Panc1 (cell line): ENCODE results near the gene DIAPH3. TPM values are rescaled to one million over a fixed set of nuclear protein-coding genes. Genes with fewer than 3 reads are reported as not detected.

ENCODE experiments used
- ATAC-seq: fragments of 200-7000 bp; cut with Tn5 transposase; 2 replicates; pipeline ENCODE4 v1.9.1; 2020; ENCODE audit warnings: mild to moderate bottlenecking, moderate library complexity
- BruUV-seq: library from RNA; stranded (reverse); fragments of 400-500 nt; replicated peaks from 2 replicates; lab custom pipeline; 2021; lab: Mats Ljungman, UMichigan
- CTCF ChIA-PET: fragments of 300-600 bp; sonication (Branson Sonifier 250); formaldehyde crosslinking; loops from one replicate; lab custom pipeline; 2022; ENCODE audit warnings: antibody characterized with exemption; lab: Charles Lee
- POLR2A ChIA-PET: fragments of 300-600 bp; sonication (Branson Sonifier 250); formaldehyde crosslinking; loops from one replicate; lab custom pipeline; 2022; ENCODE audit warnings: antibody characterized with exemption; lab: Charles Lee
- DNase-seq: peaks from one replicate; pipeline ENCODE4 v3.0.0-alpha.2; 2010; ENCODE audit warnings: low read depth, low spot score
- H3K27ac ChIP-seq: 2 replicates; pipeline ENCODE4 v1.5.1; 2011; ENCODE audit warnings: mild to moderate bottlenecking, low read length, inconsistent platforms
- H3K27me3 ChIP-seq: fragments of 200-500 bp; sonication (Bioruptor generic); 2 replicates; pipeline ENCODE4 v1.6.0; 2014; ENCODE audit warnings: low read length, inconsistent platforms; ENCODE audit not compliant: control insufficient read depth, insufficient read depth
- H3K36me3 ChIP-seq: fragments of 200-500 bp; sonication (Bioruptor generic); 2 replicates; pipeline ENCODE4 v1.5.1; 2014; ENCODE audit warnings: inconsistent platforms, mild to moderate bottlenecking, low read length, moderate library complexity; ENCODE audit not compliant: control insufficient read depth, insufficient read depth
- H3K4me1 ChIP-seq: 2 replicates; pipeline ENCODE4 v1.5.1; 2011; ENCODE audit warnings: inconsistent platforms, mild to moderate bottlenecking, low read length, moderate library complexity; ENCODE audit not compliant: control insufficient read depth, insufficient read depth
- H3K4me3 ChIP-seq, 2 experiments: 2 replicates each; pipeline ENCODE4 v1.5.1; 2011 to 2012; ENCODE audit warnings: low read depth in 2 of 2, low read length in 2 of 2, mild to moderate bottlenecking in 2 of 2, inconsistent platforms in 1 of 2, moderate library complexity in 1 of 2
- H3K9me3 ChIP-seq: fragments of 200-500 bp; sonication (Bioruptor generic); 2 replicates; pipeline ENCODE4 v1.5.1; 2014; ENCODE audit warnings: low read depth, mild to moderate bottlenecking, inconsistent platforms, low read length, moderate library complexity; ENCODE audit not compliant: control insufficient read depth, insufficient read depth
- CTCF ChIP-seq: fragments of 450-650 bp; IDR thresholded peaks from 2 replicates; pipeline ENCODE4 v1.5.1; 2017; ENCODE audit warnings: mild to moderate bottlenecking
- POLR2AphosphoS5 ChIP-seq: IDR thresholded peaks from 2 replicates; pipeline ENCODE4 v1.6.1; 2012; ENCODE audit warnings: mild to moderate bottlenecking, low read depth, low read length, moderate library complexity
- REST ChIP-seq, 2 experiments: IDR thresholded peaks; 2 replicates each; pipeline ENCODE4 v1.6.1; 2011 to 2012; ENCODE audit warnings: low read depth in 2 of 2, control low read depth in 1 of 2, low read length in 1 of 2, mild to moderate bottlenecking in 1 of 2, moderate library complexity in 1 of 2; ENCODE audit not compliant: insufficient read depth in 1 of 2
- SIN3A ChIP-seq: IDR thresholded peaks from 2 replicates; pipeline ENCODE4 v1.6.1; 2012; ENCODE audit warnings: low read depth, mild to moderate bottlenecking, low read length, moderate library complexity, borderline replicate concordance; ENCODE audit not compliant: insufficient read depth
- TCF7L2 ChIP-seq: IDR thresholded peaks from 2 replicates; pipeline ENCODE4 v1.6.1; 2011; ENCODE audit warnings: mild to moderate bottlenecking, low read depth, low read length, inconsistent platforms
- in situ Hi-C: cut with HindIII; loops from 2 replicates; pipeline ENCODE4 v1.10.0; 2016; ENCODE audit warnings: low sequenced_read_pairs, low pct_unique_long_range_greater_than_20kb
- intact Hi-C: fragments of 100-400 bp; cut with micrococcal nuclease; formaldehyde crosslinking; loops from one replicate; pipeline ENCODE4 v1.10.0; 2022; ENCODE audit not compliant: unreplicated experiment
- total RNA-seq: library from RNA; stranded (reverse); gene quantifications from one replicate; pipeline ENCODE4 v1.2.1, GENCODE V29; 2021; ENCODE audit not compliant: unreplicated experiment

DIAPH3 gene
- total RNA-seq, 1 experiment from 2014 or later = 15.4 TPM

- H3K4me3 ChIP-seq = no peak overlapping the region
- intact Hi-C loops = no loop called here
- in situ Hi-C loops = no loop called here
- no peak for ATAC-seq
- peak; percentile 18 for DNase-seq
- no peaks in the 10 kb centered on the region for H3K36me3 ChIP-seq
- no TSS peak for BruUV-seq
- CTCF ChIA-PET = no interaction called here
- POLR2A ChIA-PET = no interaction called here
- TF ChIP-seq CTCF (no peak), POLR2AphosphoS5 (no peak), SIN3A (no peak), REST (IDR thresholded peaks at IDR 0.05; ENCODE audit: insufficient read depth in 1 of 2, low read depth in 2 of 2, low read length in 1 of 2) (no peak), TCF7L2 (no peak)
- no peaks in the 10 kb centered on the region for H3K27me3 ChIP-seq
- H3K27ac ChIP-seq = no peak overlapping the region
- H3K4me1 ChIP-seq = no peaks in the 10 kb centered on the region
- H3K9me3 ChIP-seq = no peaks in the 10 kb centered on the region
These were observed 386.6 kb downstream of the DIAPH3 start for GRCh38 chr13:59776924-59777690.

GRCh38 chr13:59774491-59774971, 389.2 kb downstream of the DIAPH3 start:
- BruUV-seq = no TSS peak

More at GRCh38 chr13:59774491-59774971, 389.2 kb downstream of the DIAPH3 start:
- no peak for ATAC-seq
- TF ChIP-seq SIN3A (no peak), TCF7L2 (no peak), POLR2AphosphoS5 (no peak), CTCF (no peak), REST (IDR thresholded peaks at IDR 0.05; ENCODE audit: insufficient read depth in 1 of 2, low read depth in 2 of 2, low read length in 1 of 2) (no peak)
- Histone ChIP-seq H3K4me1 (no peaks in the 10 kb centered on the region), H3K27me3 (no peaks in the 10 kb centered on the region), H3K27ac (no peak overlapping the region), H3K4me3 (no peak overlapping the region), H3K9me3 (no peaks in the 10 kb centered on the region), H3K36me3 (no peaks in the 10 kb centered on the region)
- ChIA-PET POLR2A (no interaction called here), CTCF (no interaction called here)
- in situ Hi-C loops = no loop called here
- intact Hi-C loops = no loop called here
- DNase-seq = no peak
